ENCODE measurements around the gene CAMTA2.

Gene CAMTA2

DNA sequence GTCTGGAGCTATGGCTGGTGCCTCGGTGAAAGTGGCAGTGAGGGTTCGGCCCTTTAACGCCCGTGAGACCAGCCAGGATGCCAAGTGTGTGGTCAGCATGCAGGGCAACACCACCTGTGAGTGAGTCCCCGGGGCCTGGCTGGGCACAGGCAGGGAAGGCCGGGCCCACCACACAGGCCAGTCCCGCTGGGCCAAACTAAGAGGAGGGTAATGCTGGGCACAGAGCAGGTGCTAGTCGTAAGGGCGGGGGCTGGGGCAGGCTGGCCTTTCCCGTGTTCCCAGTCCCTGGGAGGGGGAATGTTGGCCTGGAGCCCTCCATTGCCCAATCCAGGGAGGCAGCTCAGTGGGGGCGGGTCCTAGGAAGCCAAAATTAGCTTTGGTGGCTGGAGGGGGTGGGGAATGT is 12.8 kb upstream of the CAMTA2 start:
- DNase-seq (ENCODE audit: low read depth), result no peak
- TF ChIP-seq, protein P1, sequence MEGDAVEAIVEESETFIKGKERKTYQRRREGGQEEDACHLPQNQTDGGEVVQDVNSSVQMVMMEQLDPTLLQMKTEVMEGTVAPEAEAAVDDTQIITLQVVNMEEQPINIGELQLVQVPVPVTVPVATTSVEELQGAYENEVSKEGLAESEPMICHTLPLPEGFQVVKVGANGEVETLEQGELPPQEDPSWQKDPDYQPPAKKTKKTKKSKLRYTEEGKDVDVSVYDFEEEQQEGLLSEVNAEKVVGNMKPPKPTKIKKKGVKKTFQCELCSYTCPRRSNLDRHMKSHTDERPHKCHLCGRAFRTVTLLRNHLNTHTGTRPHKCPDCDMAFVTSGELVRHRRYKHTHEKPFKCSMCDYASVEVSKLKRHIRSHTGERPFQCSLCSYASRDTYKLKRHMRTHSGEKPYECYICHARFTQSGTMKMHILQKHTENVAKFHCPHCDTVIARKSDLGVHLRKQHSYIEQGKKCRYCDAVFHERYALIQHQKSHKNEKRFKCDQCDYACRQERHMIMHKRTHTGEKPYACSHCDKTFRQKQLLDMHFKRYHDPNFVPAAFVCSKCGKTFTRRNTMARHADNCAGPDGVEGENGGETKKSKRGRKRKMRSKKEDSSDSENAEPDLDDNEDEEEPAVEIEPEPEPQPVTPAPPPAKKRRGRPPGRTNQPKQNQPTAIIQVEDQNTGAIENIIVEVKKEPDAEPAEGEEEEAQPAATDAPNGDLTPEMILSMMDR (IDR thresholded peaks at IDR 0.05; ENCODE audit: low read depth, low read length, missing control alignments), result no peak
- H3K4me3 ChIP-seq (ENCODE audit: low read depth, low read length), result no peak overlapping the region

DNA sequence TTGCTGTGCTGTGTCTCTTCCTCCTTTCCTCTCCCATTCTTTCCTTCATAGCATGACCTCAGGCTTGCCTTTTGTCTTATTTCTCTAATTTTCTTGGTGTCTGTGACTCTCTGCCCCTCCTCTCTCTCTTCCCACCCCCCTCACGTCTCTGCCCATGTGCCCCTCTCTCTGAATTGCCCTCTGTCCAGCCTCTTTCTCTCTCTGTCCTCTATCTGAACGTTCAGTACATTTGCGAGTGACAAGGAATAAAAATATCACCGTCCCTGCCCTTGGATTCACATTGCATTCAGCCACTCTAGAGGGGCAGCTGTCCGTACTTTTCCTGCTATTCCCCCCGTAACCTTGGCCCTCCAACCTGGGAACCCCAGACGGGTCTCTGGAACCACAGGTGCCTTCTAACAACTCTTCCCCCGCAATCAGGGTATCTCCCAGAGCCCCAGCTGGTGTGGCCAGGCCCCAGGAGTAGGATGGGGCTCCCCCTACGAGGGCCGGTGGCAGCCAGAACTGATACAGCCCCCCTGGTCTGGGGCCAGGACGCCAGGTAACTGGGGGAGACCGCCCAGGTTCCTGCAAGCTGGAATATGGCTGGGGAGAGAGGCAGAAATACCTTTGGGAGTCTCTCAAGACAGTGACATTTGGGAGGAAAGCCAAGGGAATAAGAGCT is 12.1 kb upstream of the CAMTA2 start:
- TF ChIP-seq, protein P1 (IDR thresholded peaks at IDR 0.05; ENCODE audit: low read depth, low read length, missing control alignments), result no peak
- no peak for DNase-seq (ENCODE audit: low read depth)
- H3K4me3 ChIP-seq (ENCODE audit: low read depth, low read length), result peak overlapping the region; percentile 67

DNA sequence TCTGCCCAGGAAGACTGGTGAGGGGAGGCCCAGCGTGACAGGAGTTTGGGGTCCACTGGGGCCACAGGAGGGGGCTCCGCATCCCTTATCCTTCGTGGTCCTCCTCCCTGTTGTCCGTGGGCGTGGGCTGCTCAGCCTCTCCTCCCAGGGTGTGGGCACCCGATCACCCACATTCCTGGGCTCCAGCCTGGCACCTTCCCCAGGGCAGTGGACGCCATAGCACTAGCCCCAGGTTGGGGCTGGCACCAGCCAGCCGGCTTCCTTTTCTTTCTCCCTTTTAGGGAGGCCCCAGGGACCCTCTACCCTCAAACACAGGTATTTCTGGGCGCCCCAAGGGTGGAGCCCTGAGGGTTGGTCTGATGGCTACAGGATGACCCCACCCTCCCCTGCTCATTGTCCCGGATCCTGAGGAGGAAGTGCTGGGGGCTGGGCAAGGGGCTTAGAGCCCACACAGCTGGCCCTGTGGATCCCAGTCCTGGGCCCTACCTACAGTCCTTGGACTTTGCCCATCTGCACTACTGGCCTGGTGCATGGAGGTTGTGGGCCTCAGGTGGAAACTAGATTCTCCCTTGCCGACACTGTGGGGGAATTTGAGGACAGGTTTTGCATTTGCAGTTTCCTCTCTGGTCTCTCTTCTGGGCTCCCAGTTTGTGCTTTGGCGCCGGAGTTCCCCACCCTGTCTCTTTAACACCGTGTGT is 11.4 kb upstream of the CAMTA2 start:
- TF ChIP-seq, protein P1 (IDR thresholded peaks at IDR 0.05; ENCODE audit: low read depth, low read length, missing control alignments), result no peak
- DNase-seq (ENCODE audit: low read depth), result no peak
- peak overlapping the region; percentile 67 for H3K4me3 ChIP-seq (ENCODE audit: low read depth, low read length)

DNA sequence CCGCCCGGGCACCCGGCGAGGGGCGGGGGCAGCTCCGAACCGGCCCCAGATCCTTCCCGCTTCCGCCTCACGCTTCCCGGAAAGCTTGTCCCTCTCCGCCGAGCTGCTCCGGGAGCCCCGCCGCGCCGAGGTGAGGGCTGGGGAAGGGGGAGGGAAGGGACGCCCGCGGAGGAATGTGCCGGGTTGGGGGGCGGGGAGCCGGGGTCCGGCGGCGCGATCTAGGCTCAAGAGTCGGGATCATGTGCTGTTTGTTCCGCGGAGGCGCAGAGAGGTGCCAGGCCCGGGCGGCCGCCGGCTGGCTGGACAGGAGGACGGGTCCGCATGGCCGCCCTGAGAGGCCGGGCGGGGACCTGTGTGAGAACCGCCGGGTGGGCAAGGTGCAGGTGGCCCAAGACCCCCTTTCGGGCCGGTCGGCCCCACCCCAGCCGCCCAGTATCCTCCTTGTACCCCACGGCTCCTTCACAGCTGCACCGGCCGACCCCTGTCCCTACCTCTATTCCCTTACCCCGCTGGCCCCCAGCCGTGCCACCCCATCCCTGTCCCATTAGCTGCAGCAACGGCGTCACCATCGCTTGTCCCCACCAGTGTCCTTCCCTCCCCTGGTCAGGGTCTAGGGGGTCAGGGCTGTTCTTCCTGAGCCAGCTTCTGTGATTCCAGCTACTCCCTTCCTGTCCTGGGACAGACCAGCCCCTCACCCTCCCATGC is 10.7 kb upstream of the CAMTA2 start:
- peak overlapping the region; percentile 67 for H3K4me3 ChIP-seq (ENCODE audit: low read depth, low read length)
- DNase-seq (ENCODE audit: low read depth), result no peak
- TF ChIP-seq, protein P1 (IDR thresholded peaks at IDR 0.05; ENCODE audit: low read depth, low read length, missing control alignments), result no peak

DNA sequence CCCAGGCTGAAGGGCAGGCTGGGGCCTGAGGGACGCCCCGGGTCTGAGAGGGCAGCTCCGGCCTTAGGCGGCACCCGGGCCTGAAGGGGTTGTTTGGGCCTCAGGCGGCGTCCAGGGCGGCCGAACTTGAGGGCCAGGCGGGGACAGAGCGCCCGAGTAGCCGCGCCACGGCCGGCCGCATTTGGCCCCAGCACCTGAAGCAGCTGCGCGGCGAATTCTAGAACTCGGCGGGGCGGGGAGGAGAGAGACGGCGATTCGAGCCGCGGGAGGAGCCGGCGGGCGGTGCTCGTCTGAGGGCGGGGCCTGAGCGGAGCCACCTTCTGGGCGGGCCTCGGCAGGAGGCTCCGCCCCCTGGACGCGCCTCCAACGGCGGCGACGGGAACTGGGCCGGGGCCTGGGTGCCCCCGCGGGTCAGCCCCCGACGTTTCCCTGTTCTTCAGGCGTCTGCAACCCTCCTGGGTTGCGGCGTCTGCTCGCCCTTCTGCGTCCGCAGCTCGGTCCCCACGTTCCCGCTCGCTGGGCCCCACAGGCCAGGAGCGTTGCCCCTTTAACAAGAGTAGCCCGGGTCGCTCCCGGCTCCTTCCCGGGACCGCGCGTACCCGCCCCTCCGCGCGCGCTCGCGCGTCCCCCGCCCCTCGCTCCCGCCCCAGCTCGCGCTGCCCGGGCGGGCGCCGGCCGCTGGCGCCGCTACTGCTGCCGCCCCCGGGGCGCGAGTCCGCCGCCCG is 10.0 kb upstream of the CAMTA2 start, which contains the start of the genes INCA1 and KIF1C:
Gene INCA1, minus strand, starts transcription at position 221 of the 725 bp plus-strand sequence. CDS start 3,085 bp downstream, outside the sequence.
Gene KIF1C, plus strand, starts transcription at position 649 of the 725 bp plus-strand sequence. CDS start 2,297 bp downstream, outside the sequence.
- H3K4me3 ChIP-seq (ENCODE audit: low read depth, low read length), result peak within 1 kb of the TSS; percentile 67
- DNase-seq (ENCODE audit: low read depth), result no peak
- TF ChIP-seq, protein P1 (IDR thresholded peaks at IDR 0.05; ENCODE audit: low read depth, low read length, missing control alignments), result no peak

DNA sequence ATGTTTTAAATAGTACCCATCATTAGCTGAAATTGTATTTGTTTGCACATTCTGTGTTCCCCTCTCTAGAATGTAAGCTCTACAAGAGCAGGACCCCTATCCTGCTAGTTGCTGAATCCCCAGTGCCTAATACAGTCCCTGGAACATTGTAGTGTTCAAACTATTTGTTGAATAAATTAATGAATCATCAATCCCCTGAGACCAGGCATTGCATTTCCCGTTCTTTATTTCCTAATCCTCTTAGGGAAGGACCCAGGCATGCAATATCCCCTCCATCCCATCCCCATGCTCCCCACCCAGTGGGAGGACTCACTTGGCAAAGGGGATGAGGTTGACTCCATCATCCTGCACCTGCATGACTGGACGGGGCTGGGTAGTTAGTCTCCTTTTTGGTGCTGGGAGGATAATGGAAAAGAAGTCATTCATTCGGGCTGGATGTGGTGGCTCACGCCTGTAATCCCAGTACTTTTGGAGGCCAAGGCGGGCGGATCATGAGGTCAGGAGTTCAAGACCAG is 6.7 kb upstream of the CAMTA2 start:
- no peak for DNase-seq (ENCODE audit: low read depth)
- H3K4me3 ChIP-seq (ENCODE audit: low read depth, low read length), result no peak overlapping the region
- TF ChIP-seq, protein P1 (IDR thresholded peaks at IDR 0.05; ENCODE audit: low read depth, low read length, missing control alignments), result no peak

All from GM12864 (cell line).